Measurements from ENCODE around the gene RELCH.

- no peak for TF ChIP-seq EZH2 (IDR thresholded peaks at IDR 0.05; ENCODE audit: insufficient read depth, poor library complexity, severe bottlenecking)
- no peak for TF ChIP-seq EZH2phosphoT487 (IDR thresholded peaks at IDR 0.05; ENCODE audit: insufficient read depth, low read depth)
These were observed 141.8 kb downstream of the RELCH start for GRCh38 chr18:62328586-62329525.
